CD4-positive, alpha-beta T cell treated with Interleukin-15 for 1 hour (primary cell): ENCODE measurements around the gene SUSD3.

Experiments
- DNase-seq: peaks from one replicate; pipeline ENCODE4 v3.0.0-alpha.2; 2020

Gene SUSD3

GRCh38 chr9:93030642-93031628 is 27.6 kb upstream of the SUSD3 start:
- DNase-seq = no peak

- no peak for DNase-seq
Measured at GRCh38 chr9:93031629-93032430, 26.7 kb upstream of the SUSD3 start.

GRCh38 chr9:93032545-93032944 is 26.0 kb upstream of the SUSD3 start:
- no peak for DNase-seq

GRCh38 chr9:93033531-93033930 is 25.0 kb upstream of the SUSD3 start:
- DNase-seq = no peak

- DNase-seq = no peak
Measured at GRCh38 chr9:93035106-93035660, 23.3 kb upstream of the SUSD3 start.

- no peak for DNase-seq
Measured at GRCh38 chr9:93035821-93036351, 22.6 kb upstream of the SUSD3 start.

GRCh38 chr9:93036887-93037475 is 21.5 kb upstream of the SUSD3 start:
- DNase-seq = no peak

- DNase-seq = peak; percentile 36
Measured at GRCh38 chr9:93037476-93037971, 21.0 kb upstream of the SUSD3 start.

- no peak for DNase-seq
Measured at GRCh38 chr9:93038918-93039317, 19.6 kb upstream of the SUSD3 start.

- DNase-seq = no peak
Measured at GRCh38 chr9:93039456-93039855, 19.0 kb upstream of the SUSD3 start.

GRCh38 chr9:93039976-93040375 is 18.5 kb upstream of the SUSD3 start:
- DNase-seq = no peak

- no peak for DNase-seq
Measured at GRCh38 chr9:93040409-93040808, 18.1 kb upstream of the SUSD3 start.

- no peak for DNase-seq
Measured at GRCh38 chr9:93041108-93041802, 17.2 kb upstream of the SUSD3 start.

- DNase-seq = no peak
Measured at GRCh38 chr9:93043122-93043521, 15.4 kb upstream of the SUSD3 start.

GRCh38 chr9:93045521-93045920 is 13.0 kb upstream of the SUSD3 start:
- DNase-seq = no peak

- no peak for DNase-seq
Measured at GRCh38 chr9:93048566-93049448, 9.7 kb upstream of the SUSD3 start.

- no peak for DNase-seq
Measured at GRCh38 chr9:93049491-93049890, 9.0 kb upstream of the SUSD3 start.

GRCh38 chr9:93050231-93050630 is 8.3 kb upstream of the SUSD3 start:
- DNase-seq = no peak

GRCh38 chr9:93051680-93052089 is 6.8 kb upstream of the SUSD3 start:
- DNase-seq = no peak

- no peak for DNase-seq
Measured at GRCh38 chr9:93052791-93053540, 5.5 kb upstream of the SUSD3 start.
